OCI-LY3 (cell line): ENCODE measurements around the gene HIC1.

ENCODE experiments used
- H2AFZ ChIP-seq: fragments of 200-600, 300-600 bp; shearing (Covaris generic); 2 replicates; pipeline ENCODE4 v1.6.0; 2014; ENCODE audit warnings: antibody characterized with exemption, low read depth, low read length
- H3K27ac ChIP-seq: fragments of 200-600, 300-600 bp; sonication (generic); 2 replicates; pipeline ENCODE4 v1.5.1; 2014; ENCODE audit warnings: mild to moderate bottlenecking, low read length, moderate library complexity, mixed read lengths
- H3K27me3 ChIP-seq: fragments of 200-600, 300-600 bp; sonication (generic); 2 replicates; pipeline ENCODE4 v1.6.1; 2014; ENCODE audit warnings: low read depth, low read length, mixed read lengths
- H3K36me3 ChIP-seq: fragments of 200-600, 300-600 bp; sonication (generic); replicated peaks from 2 replicates; pipeline ENCODE3; 2014; ENCODE audit warnings: low read depth, low read length, mixed read lengths
- H3K4me1 ChIP-seq: fragments of 300-600, 200-600 bp; sonication (generic); 2 replicates; pipeline ENCODE4 v1.6.1; 2014; ENCODE audit warnings: low read length, mixed read lengths
- H3K4me2 ChIP-seq: fragments of 200-600, 300-600 bp; sonication (generic); 2 replicates; pipeline ENCODE4 v1.6.1; 2014; ENCODE audit warnings: low read length, mixed read lengths
- H3K4me3 ChIP-seq: fragments of 300-600, 200-600 bp; sonication (generic); 2 replicates; pipeline ENCODE4 v1.5.1; 2014; ENCODE audit warnings: antibody characterized with exemption, mild to moderate bottlenecking, low read length, moderate library complexity
- H3K79me2 ChIP-seq: fragments of 300-600, 200-600 bp; shearing (Covaris generic); 2 replicates; pipeline ENCODE4 v1.6.1; 2014; ENCODE audit warnings: mild to moderate bottlenecking, low read length, mixed read lengths
- H3K9ac ChIP-seq: fragments of 300-600, 200-600 bp; shearing (Covaris generic); 2 replicates; pipeline ENCODE4 v1.6.0; 2014; ENCODE audit warnings: mild to moderate bottlenecking, low read length, moderate library complexity
- H3K9me3 ChIP-seq: fragments of 200-600, 300-600 bp; shearing (Covaris generic); 2 replicates; pipeline ENCODE4 v1.6.1; 2014; ENCODE audit warnings: low read length, mixed read lengths; ENCODE audit not compliant: insufficient read depth
- H4K20me1 ChIP-seq: fragments of 200-600, 300-600 bp; sonication (generic); 2 replicates; pipeline ENCODE4 v1.6.1; 2016; ENCODE audit warnings: low read length, mixed read lengths; ENCODE audit not compliant: insufficient read depth
- EZH2phosphoT487 ChIP-seq: fragments of 200-600 bp; shearing (Covaris generic); IDR thresholded peaks from 2 replicates; pipeline ENCODE4 v1.6.1; 2018; ENCODE audit warnings: antibody characterized with exemption, mixed run types, low read depth
- TF ChIP-seq, protein P1 (sequence below): fragments of 200-600, 300-600 bp; sonication (generic); IDR thresholded peaks from 2 replicates; pipeline ENCODE4 v1.5.1; 2014; ENCODE audit warnings: antibody characterized with exemption, low read length, low read depth

HIC1 gene

DNA sequence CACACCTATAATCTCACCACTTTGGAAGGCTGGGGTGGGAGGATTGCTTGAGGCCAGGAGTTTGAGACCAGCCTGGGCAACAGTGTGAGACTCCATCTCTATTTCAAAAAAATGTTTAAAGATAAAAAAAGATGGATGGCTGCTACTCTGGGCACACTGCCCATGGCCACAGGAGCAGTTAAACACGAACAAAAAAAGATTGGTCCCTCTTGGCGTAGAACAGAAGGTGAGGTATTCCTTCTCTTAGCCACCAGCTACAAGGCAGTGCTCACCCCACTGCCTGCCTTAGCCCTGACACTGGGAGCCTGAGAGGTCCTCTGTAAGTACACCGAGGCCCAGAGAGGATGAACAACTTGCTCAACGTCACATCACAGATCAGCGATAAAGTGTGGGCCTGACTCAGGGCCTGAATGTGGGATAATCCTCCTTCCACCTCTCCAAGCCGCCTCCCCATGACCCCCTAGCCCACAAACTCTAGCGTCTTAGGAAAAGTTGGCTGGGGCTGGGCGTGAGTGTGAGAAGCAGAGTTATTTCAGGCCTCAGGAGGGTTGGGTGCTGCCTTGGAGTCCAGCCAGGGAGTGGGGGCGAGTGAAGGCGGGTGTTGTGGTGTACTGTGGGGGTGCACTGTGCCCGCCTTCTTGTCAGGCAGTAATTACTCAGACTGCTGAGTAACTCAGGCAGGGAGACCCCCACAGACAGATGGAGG, 27.2 kb upstream of the HIC1 start:
- H3K9ac ChIP-seq = no peak overlapping the region
- no peaks in the 10 kb centered on the region for H4K20me1 ChIP-seq
- no peak overlapping the region for H3K27ac ChIP-seq
- H3K9me3 ChIP-seq = no peaks in the 10 kb centered on the region
- no peak overlapping the region for H3K4me2 ChIP-seq
- H3K4me3 ChIP-seq = no peak overlapping the region
- peaks cover 22% of the 10 kb centered on the region for H3K79me2 ChIP-seq
- H3K4me1 ChIP-seq = peaks cover 28% of the 10 kb centered on the region
- TF ChIP-seq, protein P1, sequence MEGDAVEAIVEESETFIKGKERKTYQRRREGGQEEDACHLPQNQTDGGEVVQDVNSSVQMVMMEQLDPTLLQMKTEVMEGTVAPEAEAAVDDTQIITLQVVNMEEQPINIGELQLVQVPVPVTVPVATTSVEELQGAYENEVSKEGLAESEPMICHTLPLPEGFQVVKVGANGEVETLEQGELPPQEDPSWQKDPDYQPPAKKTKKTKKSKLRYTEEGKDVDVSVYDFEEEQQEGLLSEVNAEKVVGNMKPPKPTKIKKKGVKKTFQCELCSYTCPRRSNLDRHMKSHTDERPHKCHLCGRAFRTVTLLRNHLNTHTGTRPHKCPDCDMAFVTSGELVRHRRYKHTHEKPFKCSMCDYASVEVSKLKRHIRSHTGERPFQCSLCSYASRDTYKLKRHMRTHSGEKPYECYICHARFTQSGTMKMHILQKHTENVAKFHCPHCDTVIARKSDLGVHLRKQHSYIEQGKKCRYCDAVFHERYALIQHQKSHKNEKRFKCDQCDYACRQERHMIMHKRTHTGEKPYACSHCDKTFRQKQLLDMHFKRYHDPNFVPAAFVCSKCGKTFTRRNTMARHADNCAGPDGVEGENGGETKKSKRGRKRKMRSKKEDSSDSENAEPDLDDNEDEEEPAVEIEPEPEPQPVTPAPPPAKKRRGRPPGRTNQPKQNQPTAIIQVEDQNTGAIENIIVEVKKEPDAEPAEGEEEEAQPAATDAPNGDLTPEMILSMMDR = no peak
- TF ChIP-seq EZH2phosphoT487 = no peak
- H3K27me3 ChIP-seq = no peaks in the 10 kb centered on the region
- no peak overlapping the region for H2AFZ ChIP-seq
- no peaks in the 10 kb centered on the region for H3K36me3 ChIP-seq

DNA sequence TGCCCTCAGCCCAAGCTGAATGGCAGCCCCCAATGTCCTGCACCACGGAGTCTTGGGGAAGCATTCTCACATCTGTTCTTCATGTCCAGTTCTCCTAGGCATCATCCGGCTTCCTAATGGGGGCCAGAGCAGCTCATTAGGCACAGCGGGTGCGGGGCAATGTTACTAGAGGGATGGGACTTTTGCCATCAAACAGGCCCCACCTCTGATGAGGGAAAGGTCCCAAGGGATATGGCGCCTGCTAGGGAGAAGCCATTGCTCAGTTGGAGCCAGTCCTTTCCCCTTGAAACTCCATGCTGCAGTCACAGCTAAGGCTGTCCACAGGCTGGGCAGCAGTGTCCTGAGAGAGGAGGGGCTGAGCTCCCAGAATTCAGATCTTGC, 26.7 kb upstream of the HIC1 start:
- peak overlapping the region; percentile 7; the same call in 1 of the 2 replicates for H3K27ac ChIP-seq
- TF ChIP-seq, protein P1 = no peak
- TF ChIP-seq EZH2phosphoT487 = no peak
- no peak overlapping the region for H2AFZ ChIP-seq
- peaks cover 32% of the 10 kb centered on the region for H3K4me1 ChIP-seq
- no peaks in the 10 kb centered on the region for H3K9me3 ChIP-seq
- H3K27me3 ChIP-seq = no peaks in the 10 kb centered on the region
- no peaks in the 10 kb centered on the region for H4K20me1 ChIP-seq
- peaks cover 22% of the 10 kb centered on the region for H3K79me2 ChIP-seq
- no peaks in the 10 kb centered on the region for H3K36me3 ChIP-seq
- peak overlapping the region; percentile 84 for H3K4me2 ChIP-seq
- peak overlapping the region; percentile 74 for H3K4me3 ChIP-seq
- H3K9ac ChIP-seq = peak overlapping the region; percentile 62; the same call in 1 of the 2 replicates

DNA sequence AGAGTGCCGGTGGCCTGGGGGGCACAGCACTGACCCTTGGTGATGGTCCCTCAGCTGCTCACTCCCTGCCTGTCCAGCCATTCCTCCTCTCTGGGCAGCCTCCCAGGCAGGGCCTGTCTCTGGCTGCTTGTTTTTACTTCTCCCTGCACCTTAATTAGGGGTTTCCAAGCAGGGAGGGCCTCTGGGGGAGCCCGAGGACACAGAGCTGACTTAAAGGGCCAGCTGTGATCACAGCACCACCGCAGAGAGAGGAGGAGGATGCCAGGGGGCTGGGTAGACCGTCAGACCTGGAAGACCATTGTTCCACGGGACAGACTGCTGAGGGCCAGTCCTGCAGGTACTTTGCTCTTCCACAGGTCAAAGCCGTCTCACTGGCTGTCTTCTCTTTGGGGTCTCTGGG, 26.2 kb upstream of the HIC1 start:
- peak overlapping the region; percentile 42; the same call in 1 of the 2 replicates for H3K27ac ChIP-seq
- H3K9ac ChIP-seq = peak overlapping the region; percentile 62; the same call in 1 of the 2 replicates
- H3K4me1 ChIP-seq = peaks cover 37% of the 10 kb centered on the region
- no peak overlapping the region for H2AFZ ChIP-seq
- H3K36me3 ChIP-seq = no peaks in the 10 kb centered on the region
- no peak for TF ChIP-seq EZH2phosphoT487
- TF ChIP-seq, protein P1 = no peak
- H3K27me3 ChIP-seq = no peaks in the 10 kb centered on the region
- H3K9me3 ChIP-seq = no peaks in the 10 kb centered on the region
- H4K20me1 ChIP-seq = no peaks in the 10 kb centered on the region
- H3K4me2 ChIP-seq = peak overlapping the region; percentile 84
- H3K79me2 ChIP-seq = peaks cover 22% of the 10 kb centered on the region
- H3K4me3 ChIP-seq = peak overlapping the region; percentile 74

DNA sequence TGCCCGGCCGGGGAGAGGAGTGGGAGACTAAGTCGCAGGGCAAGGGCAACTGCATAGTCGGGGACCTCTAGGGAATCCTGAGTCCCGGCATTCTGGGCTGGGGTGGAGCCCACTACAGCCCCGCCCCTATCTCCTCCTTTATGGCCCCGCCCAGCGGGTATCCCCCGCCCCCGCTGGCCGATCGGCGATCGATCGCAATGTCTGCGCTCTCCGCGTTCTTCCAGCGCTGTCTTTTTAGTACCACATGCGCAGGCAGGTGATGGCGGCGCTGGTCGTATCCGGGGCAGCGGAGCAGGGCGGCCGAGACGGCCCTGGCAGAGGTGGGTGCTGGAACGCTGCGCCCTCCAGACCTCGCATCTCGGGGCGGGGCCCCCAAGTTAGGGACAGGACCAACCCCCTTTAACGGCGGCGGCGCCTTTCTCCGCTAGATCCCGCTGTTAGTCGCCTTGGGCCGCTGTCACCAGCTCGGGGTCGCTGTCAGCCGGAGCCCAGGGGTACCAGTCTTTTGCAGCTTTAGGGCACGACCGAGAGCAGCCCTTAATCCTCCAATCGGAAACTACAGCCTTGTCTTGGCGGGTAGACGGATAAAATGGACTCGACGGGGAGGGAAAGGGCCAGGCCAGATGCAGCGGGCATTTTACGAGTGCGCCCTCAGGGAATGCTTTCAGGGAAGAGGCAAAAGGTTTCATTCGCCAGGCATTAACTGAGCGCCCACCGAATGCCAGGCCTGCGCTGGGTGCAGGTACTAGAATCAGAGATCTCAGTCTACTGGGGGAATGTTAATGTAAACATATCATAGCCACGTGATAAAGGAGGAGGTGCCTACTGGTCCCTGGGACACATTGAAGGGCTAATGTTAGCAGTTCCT, 24.8 kb upstream of the HIC1 start, which contains the start of gene DPH1:
Gene DPH1, plus strand, starts transcription at position 243 of the 868 bp plus-strand sequence. Its CDS starts 17 bp downstream, at position 260.
- H3K4me3 ChIP-seq = peak within 1 kb of the TSS; percentile 95
- no peak for TF ChIP-seq EZH2phosphoT487
- TF ChIP-seq, protein P1 = no peak
- no peaks in the 10 kb centered on the region for H3K36me3 ChIP-seq
- H3K4me2 ChIP-seq = peak within 1 kb of the TSS; percentile 98
- H3K27me3 ChIP-seq = no peaks in the 10 kb centered on the region
- H2AFZ ChIP-seq = no peak within 1 kb of the TSS; the same call in 1 of the 2 replicates
- H3K9me3 ChIP-seq = no peaks in the 10 kb centered on the region
- H3K9ac ChIP-seq = peak within 1 kb of the TSS; percentile 80
- H3K79me2 ChIP-seq = peaks cover 22% of the 10 kb centered on the region
- H3K27ac ChIP-seq = peak within 1 kb of the TSS; percentile 50
- no peaks in the 10 kb centered on the region for H4K20me1 ChIP-seq
- peaks cover 42% of the 10 kb centered on the region for H3K4me1 ChIP-seq
